ENCODE data around the gene SORCS2. TPM values are rescaled to one million over a fixed set of nuclear protein-coding genes. Genes with fewer than 3 reads are reported as not detected.

SORCS2 gene
- total RNA-seq, 1 donor from 2014 or later = 29.5 TPM

- TF ChIP-seq CTCF (IDR thresholded peaks at IDR 0.05; ENCODE audit: partially characterized antibody, unreplicated experiment) = no peak
Observed at GRCh38 chr4:7218686-7219085, 26.3 kb downstream of the SORCS2 start.

GRCh38 chr4:7222521-7222920 is 30.2 kb downstream of the SORCS2 start:
- no peak overlapping the region for H3K4me3 Mint-ChIP-seq (ENCODE audit: unreplicated experiment)
- H3K27me3 Mint-ChIP-seq (ENCODE audit: unreplicated experiment) = peaks cover 20% of the 10 kb centered on the region
- H3K27ac Mint-ChIP-seq (ENCODE audit: unreplicated experiment) = no peak overlapping the region
- TF ChIP-seq CTCF (IDR thresholded peaks at IDR 0.05; ENCODE audit: partially characterized antibody, unreplicated experiment) = no peak
- H3K36me3 Mint-ChIP-seq (ENCODE audit: unreplicated experiment) = no peaks in the 10 kb centered on the region
- peaks cover 18% of the 10 kb centered on the region for H3K9me3 Mint-ChIP-seq (ENCODE audit: unreplicated experiment)
- DNase-seq = no peak
- H3K4me1 Mint-ChIP-seq (ENCODE audit: low read depth, unreplicated experiment) = peaks cover 56% of the 10 kb centered on the region

More at GRCh38 chr4:7218686-7219085, 26.3 kb downstream of the SORCS2 start:
- Mint-ChIP-seq H3K27me3 (ENCODE audit: unreplicated experiment) (peaks cover 7% of the 10 kb centered on the region), H3K27ac (ENCODE audit: unreplicated experiment) (peak overlapping the region; percentile 1), H3K9me3 (ENCODE audit: unreplicated experiment) (peaks cover 7% of the 10 kb centered on the region), H3K4me1 (ENCODE audit: low read depth, unreplicated experiment) (peaks cover 27% of the 10 kb centered on the region), H3K36me3 (ENCODE audit: unreplicated experiment) (peaks cover 7% of the 10 kb centered on the region), H3K4me3 (ENCODE audit: unreplicated experiment) (no peak overlapping the region)
- DNase-seq = no peak

DNA sequence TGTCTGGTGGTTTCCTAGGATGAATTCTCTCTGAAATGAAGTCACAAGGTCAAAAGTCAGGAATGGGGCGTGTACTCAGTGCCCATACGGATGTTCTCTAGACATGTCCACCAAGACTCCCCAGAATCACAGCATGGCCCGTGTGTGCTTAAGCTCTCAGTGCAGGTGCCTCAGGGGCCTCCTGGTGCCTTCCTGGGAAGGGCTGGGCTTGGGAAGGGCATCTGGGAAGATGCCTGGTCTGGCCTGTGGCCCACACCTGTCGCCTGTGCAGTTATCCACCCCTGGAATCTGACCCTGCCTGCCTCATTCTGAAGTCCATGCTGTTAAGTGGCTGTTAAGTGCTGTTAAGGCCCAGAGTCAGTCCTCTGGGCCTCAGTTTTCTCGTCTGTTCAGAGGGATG is 31.2 kb downstream of the SORCS2 start:
- H3K36me3 Mint-ChIP-seq (ENCODE audit: unreplicated experiment) = no peaks in the 10 kb centered on the region
- no peak for DNase-seq
- H3K27me3 Mint-ChIP-seq (ENCODE audit: unreplicated experiment) = peaks cover 21% of the 10 kb centered on the region
- H3K4me1 Mint-ChIP-seq (ENCODE audit: low read depth, unreplicated experiment) = peaks cover 60% of the 10 kb centered on the region
- H3K9me3 Mint-ChIP-seq (ENCODE audit: unreplicated experiment) = peaks cover 18% of the 10 kb centered on the region
- TF ChIP-seq CTCF (IDR thresholded peaks at IDR 0.05; ENCODE audit: partially characterized antibody, unreplicated experiment) = no peak
- no peak overlapping the region for H3K4me3 Mint-ChIP-seq (ENCODE audit: unreplicated experiment)
- no peak overlapping the region for H3K27ac Mint-ChIP-seq (ENCODE audit: unreplicated experiment)

- DNase-seq = no peak
- no peak for TF ChIP-seq CTCF (IDR thresholded peaks at IDR 0.05; ENCODE audit: partially characterized antibody, unreplicated experiment)
- peaks cover 19% of the 10 kb centered on the region for H3K27me3 Mint-ChIP-seq (ENCODE audit: unreplicated experiment)
- H3K4me1 Mint-ChIP-seq (ENCODE audit: low read depth, unreplicated experiment) = peaks cover 56% of the 10 kb centered on the region
- H3K4me3 Mint-ChIP-seq (ENCODE audit: unreplicated experiment) = no peak overlapping the region
- peak overlapping the region; percentile 69 for H3K27ac Mint-ChIP-seq (ENCODE audit: unreplicated experiment)
- H3K9me3 Mint-ChIP-seq (ENCODE audit: unreplicated experiment) = peaks cover 19% of the 10 kb centered on the region
- no peaks in the 10 kb centered on the region for H3K36me3 Mint-ChIP-seq (ENCODE audit: unreplicated experiment)
Observed at GRCh38 chr4:7224001-7224400, 31.7 kb downstream of the SORCS2 start.

DNA sequence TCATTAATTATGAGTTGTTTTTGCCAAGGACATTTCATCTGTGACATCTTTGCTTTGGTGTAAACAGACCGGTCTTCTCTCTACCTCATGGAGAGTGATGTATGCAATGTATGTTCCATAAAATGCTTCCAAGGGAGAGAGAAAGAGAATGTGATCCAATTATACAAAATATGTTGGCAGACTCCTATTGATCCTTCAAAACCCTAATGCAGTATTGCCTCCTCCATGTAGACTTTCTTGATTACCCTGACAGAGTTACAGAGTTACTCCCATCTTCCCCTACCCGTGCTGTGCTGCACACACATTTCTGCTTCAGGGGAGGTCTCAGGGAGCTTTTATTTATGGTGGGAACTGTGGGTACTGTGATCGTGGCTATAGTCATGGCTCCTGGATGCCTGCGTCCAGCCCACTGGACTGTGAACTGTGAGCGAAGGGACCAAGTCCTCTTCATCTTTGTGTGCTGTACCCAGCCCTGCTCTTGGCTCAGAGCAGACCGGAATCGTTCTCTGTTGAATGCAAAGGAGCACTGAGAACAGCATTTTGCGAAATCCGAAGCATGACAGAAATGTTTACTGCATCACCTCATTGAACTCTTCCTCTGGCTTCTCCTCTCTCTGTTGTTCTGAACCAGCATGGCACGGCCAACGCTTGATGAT is 32.7 kb downstream of the SORCS2 start:
- peaks cover 20% of the 10 kb centered on the region for H3K9me3 Mint-ChIP-seq (ENCODE audit: unreplicated experiment)
- no peaks in the 10 kb centered on the region for H3K36me3 Mint-ChIP-seq (ENCODE audit: unreplicated experiment)
- no peak for DNase-seq
- H3K27me3 Mint-ChIP-seq (ENCODE audit: unreplicated experiment) = peaks cover 18% of the 10 kb centered on the region
- H3K27ac Mint-ChIP-seq (ENCODE audit: unreplicated experiment) = peak overlapping the region; percentile 97
- peaks cover 52% of the 10 kb centered on the region for H3K4me1 Mint-ChIP-seq (ENCODE audit: low read depth, unreplicated experiment)
- no peak for TF ChIP-seq CTCF (IDR thresholded peaks at IDR 0.05; ENCODE audit: partially characterized antibody, unreplicated experiment)
- no peak overlapping the region for H3K4me3 Mint-ChIP-seq (ENCODE audit: unreplicated experiment)
